Brain microvascular endothelial cell (primary cell): ENCODE results near the gene SREBF1.

ENCODE experiments used
- DNase-seq: peaks from one replicate; pipeline ENCODE4 v3.0.0-alpha.2; 2020
- H3K27ac ChIP-seq: fragments of 250-450 bp; sonication (Bioruptor Pico); 2 replicates; pipeline ENCODE4 v1.5.1; 2020; ENCODE audit warnings: mild to moderate bottlenecking, moderate library complexity
- H3K27me3 ChIP-seq: fragments of 250-450 bp; sonication (Bioruptor Pico); replicated peaks from 2 replicates; pipeline ENCODE4 v1.5.1; 2020; ENCODE audit warnings: mild to moderate bottlenecking
- H3K36me3 ChIP-seq: fragments of 250-450 bp; sonication (Bioruptor Pico); replicated peaks from 2 replicates; pipeline ENCODE4 v1.5.1; 2020; ENCODE audit warnings: mild to moderate bottlenecking
- H3K4me3 ChIP-seq: 2 replicates; pipeline ENCODE4 v1.5.1; 2011; ENCODE audit warnings: low read depth, mild to moderate bottlenecking, control low read depth, low read length, moderate library complexity
- CTCF ChIP-seq: IDR thresholded peaks from 2 replicates; pipeline ENCODE4 v1.5.1; 2011; ENCODE audit warnings: low read depth, mild to moderate bottlenecking, moderate library complexity, low read length, control low read depth, inconsistent platforms; ENCODE audit errors: missing control alignments
- in situ Hi-C: cut with HindIII; loops from 2 replicates; pipeline ENCODE4 v1.10.0; 2017; ENCODE audit warnings: low sequenced_read_pairs, low pct_ligation_motif_present

The SREBF1 gene

GRCh38 chr17:17827826-17828621 lies 8.8 kb downstream of the SREBF1 start:
- no peak for DNase-seq
- Histone ChIP-seq H3K4me3 (no peak overlapping the region), H3K36me3 (peaks cover 26% of the 10 kb centered on the region), H3K27ac (no peak overlapping the region), H3K27me3 (no peaks in the 10 kb centered on the region)
- TF ChIP-seq CTCF = no peak
- in situ Hi-C loops = no loop called here

GRCh38 chr17:17826942-17827785 lies 9.6 kb downstream of the SREBF1 start:
- no peak overlapping the region for H3K4me3 ChIP-seq
- TF ChIP-seq CTCF = no peak
- H3K27me3 ChIP-seq = no peaks in the 10 kb centered on the region
- no peak overlapping the region for H3K27ac ChIP-seq
- peaks cover 24% of the 10 kb centered on the region for H3K36me3 ChIP-seq
- in situ Hi-C loops = no loop called here
- DNase-seq = no peak

GRCh38 chr17:17826342-17826713 lies 10.5 kb downstream of the SREBF1 start:
- Histone ChIP-seq H3K4me3 (no peak overlapping the region), H3K36me3 (peaks cover 17% of the 10 kb centered on the region), H3K27me3 (no peaks in the 10 kb centered on the region), H3K27ac (no peak overlapping the region)
- no peak for TF ChIP-seq CTCF
- in situ Hi-C loops = no loop called here
- DNase-seq = no peak

- no peak for DNase-seq
- peaks cover 15% of the 10 kb centered on the region for H3K36me3 ChIP-seq
- H3K27me3 ChIP-seq = no peaks in the 10 kb centered on the region
- no peak for TF ChIP-seq CTCF
- in situ Hi-C loops = no loop called here
- H3K4me3 ChIP-seq = no peak overlapping the region
- no peak overlapping the region for H3K27ac ChIP-seq
These were observed 11.8 kb downstream of the SREBF1 start for GRCh38 chr17:17824783-17825614.

GRCh38 chr17:17824119-17824782 lies 12.5 kb downstream of the SREBF1 start:
- in situ Hi-C loops = no loop called here
- Histone ChIP-seq H3K4me3 (peak overlapping the region; percentile 2), H3K27me3 (no peaks in the 10 kb centered on the region), H3K36me3 (peaks cover 16% of the 10 kb centered on the region), H3K27ac (peak overlapping the region; percentile 79)
- TF ChIP-seq CTCF = no peak
- no peak for DNase-seq
